Kidney glomerular epithelial cell (primary cell): ENCODE results near the gene CACNA1D.
A peak's percentile ranks its signal among the peaks of the same experiment; 100 is the strongest.

Source experiments
- DNase-seq: peaks from one replicate; lab custom pipeline; 2025; lab: John Stamatoyannopoulos, UW

Gene CACNA1D

GRCh38 chr3:53691349-53691748 is 196.9 kb downstream of the CACNA1D start:
- no peak for DNase-seq

GRCh38 chr3:53691885-53692284 is 197.5 kb downstream of the CACNA1D start:
- no peak for DNase-seq

GRCh38 chr3:53693451-53693850 is 199.0 kb downstream of the CACNA1D start:
- DNase-seq: no peak

- no peak for DNase-seq
These were observed 199.6 kb downstream of the CACNA1D start for GRCh38 chr3:53694046-53694445.

- no peak for DNase-seq
These were observed 200.4 kb downstream of the CACNA1D start for GRCh38 chr3:53694666-53695323.

DNA sequence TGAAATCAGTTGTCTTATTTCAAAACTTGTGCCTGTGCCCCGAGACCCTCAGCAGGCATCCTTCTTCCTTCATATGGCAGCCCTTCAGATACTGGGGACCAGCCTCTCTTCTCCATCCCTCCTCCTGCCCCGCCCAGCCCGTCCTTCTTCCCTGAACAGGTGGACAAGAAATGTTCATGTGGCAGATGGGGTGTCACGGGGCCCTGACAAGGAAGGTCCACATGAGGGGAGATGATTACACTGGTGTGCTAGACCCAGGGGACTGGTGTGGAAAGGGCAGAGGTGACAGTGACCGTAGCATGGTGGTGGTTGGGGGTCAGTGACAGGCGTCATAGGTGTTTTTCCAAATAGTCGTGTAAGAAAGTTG is 200.9 kb downstream of the CACNA1D start:
- DNase-seq: no peak

DNA sequence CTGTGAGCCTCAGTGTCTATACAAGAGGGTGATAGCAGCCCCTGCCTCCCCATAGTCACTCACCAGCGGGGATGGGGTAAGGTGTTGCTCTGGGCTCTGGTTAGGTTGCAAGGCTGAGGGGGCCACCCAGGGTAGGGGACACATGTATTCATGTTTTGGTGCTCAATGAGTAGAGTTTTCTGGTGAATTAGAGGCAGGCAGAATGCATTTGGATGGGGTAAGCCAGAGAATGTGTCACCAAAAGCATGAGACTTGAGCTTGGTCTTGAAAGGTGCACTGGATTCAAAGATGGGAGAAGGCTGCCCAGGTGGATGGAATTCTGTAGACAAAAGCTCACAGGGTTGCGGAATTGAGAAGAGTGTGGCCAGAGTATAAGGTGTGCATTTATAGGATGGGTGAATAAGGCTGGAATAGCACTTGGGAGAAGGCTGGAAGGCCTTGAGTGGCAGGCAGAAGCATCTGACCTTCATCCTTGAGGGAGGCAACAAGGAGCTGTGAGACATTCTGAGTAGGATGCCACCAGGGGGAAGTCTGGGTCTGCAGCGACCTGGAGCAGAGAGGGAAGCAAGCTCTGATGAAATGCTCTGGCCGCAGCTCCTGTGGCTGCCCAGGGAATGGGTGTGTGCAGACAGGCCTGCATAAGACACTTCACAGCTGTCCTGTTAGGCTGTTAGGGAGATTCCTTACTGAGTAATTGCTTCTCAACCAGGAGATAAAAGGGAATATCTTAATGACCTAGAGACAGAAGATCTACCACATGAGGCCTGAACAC is 202.2 kb downstream of the CACNA1D start:
- no peak for DNase-seq

- DNase-seq: no peak
These were observed 206.0 kb downstream of the CACNA1D start for GRCh38 chr3:53700441-53700840.

GRCh38 chr3:53702776-53703530 is 208.5 kb downstream of the CACNA1D start:
- DNase-seq: no peak

GRCh38 chr3:53703630-53704362 is 209.4 kb downstream of the CACNA1D start:
- DNase-seq: no peak

DNA sequence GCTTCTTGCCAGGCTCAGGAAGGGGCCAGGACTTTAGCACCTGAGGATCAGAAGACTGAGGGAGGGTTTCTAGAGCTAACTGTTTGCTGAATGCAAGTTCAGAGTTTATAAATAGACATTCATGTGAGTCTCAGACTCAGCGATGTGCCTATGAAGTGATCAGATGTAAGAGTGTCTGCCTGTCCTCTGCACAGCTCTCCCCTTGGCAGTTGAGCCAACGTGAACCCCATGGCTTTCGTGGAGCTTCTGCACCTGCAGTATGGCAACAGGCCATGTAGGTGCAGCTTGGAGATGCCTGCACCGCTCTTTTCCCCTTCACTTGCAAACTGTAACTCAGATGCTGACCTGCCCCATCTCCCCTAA is 209.9 kb downstream of the CACNA1D start:
- DNase-seq: no peak

GRCh38 chr3:53705024-53705745 is 210.8 kb downstream of the CACNA1D start:
- DNase-seq: peak; percentile 13

GRCh38 chr3:53705774-53706173 is 211.4 kb downstream of the CACNA1D start:
- no peak for DNase-seq

DNA sequence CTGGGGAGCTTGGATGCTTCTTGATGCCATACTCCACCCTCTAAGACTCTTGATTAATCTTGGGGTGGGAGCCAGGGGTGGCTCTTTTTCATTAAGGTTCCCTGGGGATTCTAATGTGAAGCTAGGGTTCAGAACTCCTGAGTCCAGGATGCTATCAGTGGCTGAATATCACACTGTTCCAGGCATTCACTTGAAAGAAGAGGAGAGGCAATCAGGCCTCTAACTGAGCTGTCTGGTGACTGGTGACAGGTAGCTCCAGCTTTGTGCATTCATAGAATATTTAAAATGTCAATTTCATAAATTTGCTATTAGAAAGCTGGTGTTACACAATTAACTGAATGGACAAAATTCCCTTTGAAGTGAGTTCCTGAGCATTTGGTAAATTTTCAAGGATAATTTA is 212.8 kb downstream of the CACNA1D start:
- DNase-seq: no peak

GRCh38 chr3:53708001-53708621 is 213.7 kb downstream of the CACNA1D start:
- DNase-seq: no peak

GRCh38 chr3:53709256-53709655 is 214.8 kb downstream of the CACNA1D start:
- no peak for DNase-seq

DNA sequence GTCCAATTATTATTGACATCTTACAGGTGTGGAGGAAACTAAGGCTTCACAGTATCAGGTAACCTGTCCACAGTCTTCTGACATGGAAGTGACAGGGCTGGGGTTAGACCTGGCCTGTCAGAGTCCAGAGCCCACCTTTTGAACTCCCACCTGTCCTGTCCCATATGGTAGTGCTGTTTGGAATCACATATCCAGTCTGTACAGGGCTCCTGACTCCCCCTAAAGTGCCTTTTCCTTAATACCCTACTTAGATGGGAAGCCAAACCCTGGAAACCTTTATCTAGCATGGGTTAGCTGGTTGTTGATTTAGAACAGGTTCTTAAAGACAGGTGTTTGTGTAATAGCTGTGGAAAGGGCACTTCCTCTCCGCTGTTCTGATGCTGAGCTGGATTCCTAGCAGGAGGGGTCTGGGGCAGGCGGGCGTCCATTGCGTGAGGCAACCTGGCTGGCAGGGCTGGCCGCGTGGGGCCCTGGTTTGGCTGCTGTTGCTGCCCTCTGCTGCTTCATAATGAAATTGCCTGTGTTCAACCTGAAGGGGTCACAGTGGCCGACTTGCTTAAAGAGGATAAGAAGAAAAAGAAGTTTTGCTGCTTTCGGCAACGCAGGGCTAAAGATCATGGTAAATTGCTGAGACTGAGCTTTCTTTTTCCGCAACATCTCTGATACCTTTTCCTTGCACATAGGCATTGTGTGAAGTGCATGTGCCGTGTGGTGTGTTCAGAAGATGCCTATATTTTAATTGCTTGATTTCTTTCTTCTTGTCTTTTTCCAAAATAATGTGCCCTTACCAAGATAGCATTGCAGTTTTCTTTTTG is 215.7 kb downstream of the CACNA1D start:
- DNase-seq: peak; percentile 68

GRCh38 chr3:53711387-53711786 is 217.0 kb downstream of the CACNA1D start:
- DNase-seq: no peak

GRCh38 chr3:53712817-53713388 is 218.5 kb downstream of the CACNA1D start:
- DNase-seq: no peak

GRCh38 chr3:53713626-53714025 is 219.2 kb downstream of the CACNA1D start:
- no peak for DNase-seq
